ENCODE data around the gene FGD4. TPM values are rescaled to one million over a fixed set of nuclear protein-coding genes. Genes with fewer than 3 reads are reported as not detected.

The FGD4 gene
- total RNA-seq (2014; rRNA removed; shearing (Covaris generic); ENCODE audit: low replicate concordance): 13.9 and 16.4 TPM in 2 replicates

GRCh38 chr12:32399370-32400113 is at the start of gene FGD4:
Gene FGD4, plus strand, starts transcription at chr12:32399558.
- in situ Hi-C loops (cut with HindIII; ENCODE audit: low pct_unique_long_range_greater_than_20kb, low sequenced_read_pairs): no loop called here
- DNase-seq (ENCODE audit: low read depth): peak; percentile 97

DNA sequence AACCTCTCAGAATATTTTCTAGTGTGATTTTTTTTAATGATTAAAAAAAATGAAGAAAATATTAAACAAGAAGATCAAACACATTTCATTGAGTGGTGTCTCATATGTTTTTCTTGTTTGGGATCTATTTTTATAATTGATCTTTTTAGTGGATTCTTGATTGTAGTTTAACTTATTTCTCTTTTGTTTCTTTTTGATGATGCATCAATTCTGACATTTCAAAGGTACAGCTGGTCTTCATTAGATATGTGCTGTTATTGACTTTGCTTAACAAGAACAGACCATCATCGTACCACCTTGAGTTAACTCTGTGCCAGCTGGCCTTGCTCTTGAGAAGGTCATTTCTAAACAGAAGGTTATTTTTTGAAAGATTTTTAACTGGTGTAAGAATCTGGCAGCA is 45.8 kb upstream of the FGD4 start:
- in situ Hi-C loops (cut with HindIII; ENCODE audit: low pct_unique_long_range_greater_than_20kb, low sequenced_read_pairs): no loop called here
- DNase-seq (ENCODE audit: low read depth): no peak

GRCh38 chr12:32357601-32358249 is 41.6 kb upstream of the FGD4 start:
- in situ Hi-C loops (cut with HindIII; ENCODE audit: low pct_unique_long_range_greater_than_20kb, low sequenced_read_pairs): no loop called here

DNA sequence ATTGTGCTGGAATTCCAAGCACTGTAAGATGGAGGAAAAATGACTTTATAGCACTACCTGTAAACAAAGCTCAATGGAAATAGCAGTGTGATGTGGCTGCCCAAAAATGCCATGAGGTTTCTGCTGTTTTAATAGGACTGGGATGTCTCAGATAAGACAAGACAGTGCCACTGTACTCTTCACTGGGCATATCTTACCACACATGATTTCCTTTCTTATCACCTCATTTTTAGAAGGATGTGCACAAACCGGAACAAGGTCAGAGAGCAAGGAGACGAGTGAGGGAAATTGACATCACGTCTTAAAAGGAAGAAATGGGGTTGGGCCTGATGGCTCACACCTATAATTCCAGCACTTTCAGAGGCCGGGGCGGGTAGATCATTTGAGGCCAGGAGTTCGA is 38.4 kb upstream of the FGD4 start:
- DNase-seq (ENCODE audit: low read depth): no peak
- in situ Hi-C loops (cut with HindIII; ENCODE audit: low pct_unique_long_range_greater_than_20kb, low sequenced_read_pairs): no loop called here

More at GRCh38 chr12:32357601-32358249, 41.6 kb upstream of the FGD4 start:
- no peak for DNase-seq (ENCODE audit: low read depth)

DNA sequence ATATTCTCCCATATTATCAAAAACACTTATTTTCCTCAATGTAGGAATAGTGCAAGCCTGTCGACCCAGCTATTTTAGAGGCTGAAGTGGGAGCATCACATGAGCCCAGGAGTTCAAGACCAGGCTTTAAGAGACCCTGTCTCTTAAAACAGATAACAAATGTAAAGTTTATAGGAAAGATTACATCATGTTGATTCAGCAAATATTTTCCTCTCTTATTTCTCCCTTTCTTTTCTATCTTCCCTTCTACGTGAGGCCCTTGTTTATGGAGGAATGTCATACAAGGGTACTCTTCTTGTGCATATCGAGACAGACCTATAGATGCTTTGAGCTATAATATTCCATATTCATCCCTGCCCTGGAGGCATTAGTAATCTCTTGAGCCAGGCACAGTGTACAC is 36.5 kb upstream of the FGD4 start:
- in situ Hi-C loops (cut with HindIII; ENCODE audit: low pct_unique_long_range_greater_than_20kb, low sequenced_read_pairs): no loop called here
- DNase-seq (ENCODE audit: low read depth): no peak

- DNase-seq (ENCODE audit: low read depth): peak; percentile 59
- in situ Hi-C loops (cut with HindIII; ENCODE audit: low pct_unique_long_range_greater_than_20kb, low sequenced_read_pairs): no loop called here
Measured at GRCh38 chr12:32365473-32366064, 33.8 kb upstream of the FGD4 start.

GRCh38 chr12:32366714-32367113 is 32.6 kb upstream of the FGD4 start:
- no peak for DNase-seq (ENCODE audit: low read depth)
- in situ Hi-C loops (cut with HindIII; ENCODE audit: low pct_unique_long_range_greater_than_20kb, low sequenced_read_pairs): no loop called here

DNA sequence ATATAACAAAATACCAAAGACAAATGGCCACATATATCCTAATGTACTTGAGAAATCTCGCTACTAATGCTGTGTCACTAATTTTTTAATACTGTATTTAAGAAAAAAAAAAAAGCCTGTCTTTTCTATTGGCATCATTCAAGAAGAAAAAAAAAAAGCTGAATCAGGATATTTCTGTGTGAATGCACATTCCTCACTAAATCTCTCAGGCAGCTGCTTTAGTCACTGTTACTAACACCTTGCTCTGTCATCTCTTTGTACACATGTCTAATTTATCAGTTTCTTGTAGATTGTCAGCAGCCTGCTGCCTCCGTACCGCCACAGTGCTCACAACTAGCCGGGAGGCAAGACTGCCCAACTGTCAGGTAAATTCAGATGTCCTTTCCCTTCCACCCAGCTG is 32.0 kb upstream of the FGD4 start:
- in situ Hi-C loops (cut with HindIII; ENCODE audit: low pct_unique_long_range_greater_than_20kb, low sequenced_read_pairs): no loop called here
- no peak for DNase-seq (ENCODE audit: low read depth)

DNA sequence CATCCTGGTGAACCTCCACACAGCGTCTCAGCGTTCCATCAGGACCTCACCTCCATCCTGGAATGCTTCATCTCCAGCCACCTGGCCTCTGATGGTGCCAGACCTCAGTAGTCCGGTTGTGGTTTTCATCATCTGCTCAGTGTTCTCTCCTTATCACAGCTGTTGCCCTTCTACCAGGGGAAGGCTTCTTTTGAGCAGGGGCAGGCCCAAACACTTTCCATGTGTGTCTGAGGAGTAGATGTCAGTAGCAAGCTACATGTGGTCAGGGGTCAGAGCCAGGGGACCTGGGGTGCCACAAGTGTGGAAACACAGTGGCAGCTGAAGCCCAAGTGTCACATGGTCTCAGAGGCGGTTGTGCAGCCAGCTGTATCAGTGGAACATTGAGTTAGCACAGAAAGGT is 30.2 kb upstream of the FGD4 start:
- in situ Hi-C loops (cut with HindIII; ENCODE audit: low pct_unique_long_range_greater_than_20kb, low sequenced_read_pairs): no loop called here
- no peak for DNase-seq (ENCODE audit: low read depth)

GRCh38 chr12:32377344-32378055 is 21.9 kb upstream of the FGD4 start:
- in situ Hi-C loops (cut with HindIII; ENCODE audit: low pct_unique_long_range_greater_than_20kb, low sequenced_read_pairs): no loop called here
- no peak for DNase-seq (ENCODE audit: low read depth)

DNA sequence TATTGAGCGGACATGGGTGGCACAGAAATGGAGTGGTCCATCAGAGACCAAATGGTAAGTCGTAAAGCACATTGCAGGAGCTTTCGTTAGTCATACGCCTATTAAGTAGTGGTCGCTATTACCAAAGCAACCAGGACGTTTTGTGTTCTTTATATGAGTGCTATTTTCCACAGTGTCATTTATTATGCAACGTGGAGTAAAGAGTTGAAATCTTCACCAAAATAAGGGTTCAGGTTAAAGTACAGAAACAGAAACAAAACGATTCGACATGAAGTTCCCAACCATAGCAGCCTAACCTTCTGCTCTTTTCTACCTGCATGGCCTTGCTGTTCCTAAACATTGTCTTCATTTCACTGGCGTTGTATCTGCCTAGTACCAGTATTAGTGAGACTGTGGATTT is 20.1 kb upstream of the FGD4 start:
- in situ Hi-C loops (cut with HindIII; ENCODE audit: low pct_unique_long_range_greater_than_20kb, low sequenced_read_pairs): no loop called here
- DNase-seq (ENCODE audit: low read depth): no peak

DNA sequence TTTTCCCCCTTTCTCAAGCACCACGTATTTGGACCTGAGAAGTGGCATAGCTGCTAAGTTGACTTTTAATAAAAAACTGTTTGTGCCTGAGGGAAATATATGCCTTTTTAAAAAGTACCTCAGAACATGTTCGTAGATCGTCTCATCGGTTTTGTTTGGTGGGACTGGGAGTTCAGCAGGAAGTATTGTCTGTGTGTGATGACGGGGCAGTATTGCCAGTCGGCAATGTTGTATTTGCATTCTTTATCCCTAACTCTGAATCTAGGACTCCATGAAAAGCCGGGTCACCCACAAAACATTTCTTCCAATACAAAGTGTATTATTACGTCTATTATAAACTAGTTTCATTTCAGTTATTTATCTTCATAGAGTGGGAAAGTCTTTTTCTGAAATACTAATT is 19.7 kb upstream of the FGD4 start:
- no peak for DNase-seq (ENCODE audit: low read depth)
- in situ Hi-C loops (cut with HindIII; ENCODE audit: low pct_unique_long_range_greater_than_20kb, low sequenced_read_pairs): no loop called here

GRCh38 chr12:32382226-32382625 is 17.1 kb upstream of the FGD4 start:
- no peak for DNase-seq (ENCODE audit: low read depth)
- in situ Hi-C loops (cut with HindIII; ENCODE audit: low pct_unique_long_range_greater_than_20kb, low sequenced_read_pairs): no loop called here

DNA sequence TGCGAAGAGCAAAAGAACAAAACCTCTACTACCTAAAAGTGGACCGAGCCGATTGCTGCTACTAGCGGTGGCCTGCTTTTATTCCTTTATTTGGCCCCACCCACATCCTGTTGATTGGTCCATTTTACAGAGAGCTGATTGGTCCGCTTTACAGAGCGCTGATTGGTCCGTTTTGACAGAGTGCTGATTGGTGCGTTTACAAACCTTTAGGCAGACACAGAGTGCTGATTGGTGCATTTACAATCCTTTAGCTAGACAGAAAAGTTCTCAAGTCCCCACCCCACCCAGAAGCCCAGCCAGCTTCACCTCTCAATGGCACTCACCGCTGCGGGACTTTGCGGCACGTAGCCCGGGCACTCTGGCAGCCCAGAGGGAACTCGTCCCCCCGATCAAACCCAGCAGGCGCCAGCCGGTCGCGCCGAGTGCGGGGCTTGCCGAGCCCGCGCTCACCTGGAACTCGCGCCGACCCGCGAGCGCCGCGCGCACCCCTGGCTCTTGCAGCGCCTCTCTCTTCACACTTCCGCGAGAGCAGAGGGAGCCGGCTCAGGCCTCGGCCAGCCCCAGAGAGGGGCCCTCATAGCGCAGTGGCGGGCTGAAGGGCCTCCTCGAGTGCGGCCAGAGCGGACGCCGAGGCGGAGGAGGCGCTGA is 8.7 kb upstream of the FGD4 start:
- in situ Hi-C loops (cut with HindIII; ENCODE audit: low pct_unique_long_range_greater_than_20kb, low sequenced_read_pairs): no loop called here

GRCh38 chr12:32395026-32395425 is 4.3 kb upstream of the FGD4 start:
- in situ Hi-C loops (cut with HindIII; ENCODE audit: low pct_unique_long_range_greater_than_20kb, low sequenced_read_pairs): no loop called here
- DNase-seq (ENCODE audit: low read depth): no peak

More for the DNA sequence above, 8.7 kb upstream of the FGD4 start:
- no peak for DNase-seq (ENCODE audit: low read depth)

- no peak for DNase-seq (ENCODE audit: low read depth)
- in situ Hi-C loops (cut with HindIII; ENCODE audit: low pct_unique_long_range_greater_than_20kb, low sequenced_read_pairs): no loop called here
Measured at GRCh38 chr12:32397696-32398095, 1.7 kb upstream of the FGD4 start.

DNA sequence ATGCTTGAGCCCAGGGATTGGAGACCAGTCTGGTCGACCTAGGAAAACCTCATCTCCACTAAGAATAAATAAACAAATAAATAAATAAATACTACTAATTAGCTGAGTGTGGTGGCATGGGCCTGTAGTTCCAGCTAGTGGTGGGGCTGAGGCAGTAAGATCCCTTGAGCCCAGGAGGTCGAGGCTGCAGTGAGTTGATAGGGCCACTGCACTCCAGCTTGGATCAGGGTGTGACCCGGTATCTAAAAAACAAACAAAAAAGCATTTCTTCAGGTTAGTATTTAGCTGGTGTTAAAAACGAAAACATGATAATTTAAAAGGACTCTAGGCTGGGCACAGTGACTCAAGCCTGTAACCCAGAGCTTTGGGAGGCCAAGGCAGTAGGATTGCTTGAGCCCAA is 1.2 kb upstream of the FGD4 start:
- in situ Hi-C loops (cut with HindIII; ENCODE audit: low pct_unique_long_range_greater_than_20kb, low sequenced_read_pairs): no loop called here
- DNase-seq (ENCODE audit: low read depth): no peak

DNA sequence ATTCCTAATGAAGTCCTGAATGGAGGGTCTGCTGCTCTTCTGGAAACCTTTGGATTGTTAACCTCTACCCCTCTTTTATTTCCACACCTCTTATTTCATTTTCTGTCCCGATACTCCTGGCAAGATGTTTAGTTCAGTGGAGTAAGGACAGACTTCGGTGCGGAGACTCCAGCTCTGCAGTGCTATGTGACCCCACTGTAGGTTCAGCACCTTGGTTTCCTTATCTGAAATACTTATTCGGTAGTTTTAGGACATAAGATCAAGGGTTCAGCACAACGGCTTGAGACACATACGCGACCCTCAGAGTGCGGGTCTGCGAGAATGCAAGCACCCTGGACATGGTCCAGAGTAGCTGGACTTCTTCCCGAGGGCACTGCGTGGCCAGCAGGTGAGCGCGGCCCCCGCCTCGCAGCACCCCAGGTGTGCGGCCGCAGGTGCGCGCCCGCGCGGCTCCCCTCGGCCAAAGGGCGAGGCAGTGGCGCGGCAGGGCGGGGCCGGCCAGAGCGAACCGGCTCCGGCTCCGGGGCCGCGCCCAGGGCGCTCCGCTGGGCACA is 465 bp upstream of the FGD4 start:
- DNase-seq (ENCODE audit: low read depth): no peak
- in situ Hi-C loops (cut with HindIII; ENCODE audit: low pct_unique_long_range_greater_than_20kb, low sequenced_read_pairs): no loop called here
